ELF-1 (cell line): Measurements from ENCODE around the gene LTC4S.
A peak's percentile ranks its signal among the peaks of the same experiment; 100 is the strongest.
"Not testable (repeated sequence)": the region's sequence is repeated elsewhere in the genome, so short reads cannot be mapped to it uniquely, and the experiment has no call there.

Experiments
- DNase-seq: peaks from one replicate; pipeline ENCODE4 v3.0.0-alpha.2; 2016; ENCODE audit warnings: low read depth, low spot score

LTC4S gene

DNA sequence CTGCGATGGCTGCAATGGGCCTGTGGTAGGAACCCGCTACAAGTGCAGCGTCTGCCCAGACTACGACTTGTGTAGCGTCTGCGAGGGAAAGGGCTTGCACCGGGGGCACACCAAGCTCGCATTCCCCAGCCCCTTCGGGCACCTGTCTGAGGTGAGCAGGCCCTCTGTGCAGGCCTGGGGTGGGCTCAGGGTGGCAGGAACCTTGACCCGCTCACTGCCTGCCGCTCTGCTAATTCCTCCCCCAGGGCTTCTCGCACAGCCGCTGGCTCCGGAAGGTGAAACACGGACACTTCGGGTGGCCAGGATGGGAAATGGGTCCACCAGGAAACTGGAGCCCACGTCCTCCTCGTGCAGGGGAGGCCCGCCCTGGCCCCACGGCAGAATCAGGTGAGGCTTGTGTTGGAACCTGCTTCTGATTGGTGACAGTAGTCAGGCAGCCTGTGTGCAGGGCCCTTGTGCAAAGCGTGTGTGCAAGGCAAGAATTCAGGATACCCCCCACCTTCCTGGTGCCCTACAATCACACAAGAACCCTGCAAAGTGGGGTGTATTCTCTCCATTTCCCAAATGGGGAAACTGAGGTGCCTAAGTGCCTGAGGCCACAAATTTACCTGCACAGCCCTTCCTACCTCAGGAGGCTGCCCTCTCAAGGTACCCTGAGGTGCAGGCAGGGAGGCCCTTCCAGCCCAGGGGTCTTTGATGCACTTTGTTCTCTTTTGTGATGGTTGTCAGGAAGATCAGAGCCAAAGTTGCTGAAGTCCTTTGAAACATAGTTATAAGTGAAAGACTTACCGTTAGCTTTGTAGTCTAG, 30.4 kb downstream of the LTC4S start:
- DNase-seq: peak; percentile 3

DNA sequence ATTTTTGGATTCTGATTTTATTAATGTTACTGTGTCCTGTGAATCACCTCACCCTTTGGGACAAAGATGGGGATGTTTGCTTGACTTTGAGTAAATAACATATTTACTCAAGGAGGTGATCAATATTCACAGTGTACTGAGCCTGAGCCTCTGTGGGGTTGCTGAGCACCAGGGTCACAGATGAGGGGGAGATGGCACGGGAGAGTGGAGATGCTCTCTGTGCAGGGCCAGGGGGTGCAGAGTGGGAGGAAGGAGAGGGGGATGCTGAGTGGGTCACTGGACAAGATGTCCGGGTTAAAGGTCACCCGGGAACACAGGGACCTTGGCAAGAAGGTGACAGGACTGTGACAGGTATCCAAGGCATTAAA, 30.9 kb downstream of the LTC4S start:
- no peak for DNase-seq

DNA sequence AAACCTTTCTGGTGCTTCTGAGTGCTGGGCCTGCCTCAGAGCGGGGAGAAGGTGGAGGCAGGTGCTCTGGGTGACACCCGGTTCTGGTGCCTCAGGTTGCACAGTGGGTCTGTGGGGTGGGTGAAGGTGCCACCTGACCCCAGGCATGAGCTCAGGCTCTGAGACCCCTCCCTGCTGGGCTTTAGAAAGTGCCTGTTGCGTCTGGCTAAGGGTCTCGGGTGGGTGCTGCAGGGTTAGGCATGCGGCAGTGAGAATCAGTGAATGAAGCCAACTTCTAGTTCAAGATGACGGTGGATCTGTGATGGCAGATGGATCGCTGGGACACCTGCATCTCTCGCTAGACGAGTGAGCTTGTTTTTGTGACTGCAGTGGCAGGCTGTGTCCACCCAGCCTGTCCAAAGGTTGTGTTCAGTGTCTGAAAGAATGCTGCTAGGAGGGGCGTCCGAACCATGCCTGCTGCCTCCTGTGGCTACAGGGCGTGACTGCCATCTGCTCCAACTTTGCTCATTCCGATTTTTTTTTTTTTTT, 31.9 kb downstream of the LTC4S start:
- DNase-seq: no peak

DNA sequence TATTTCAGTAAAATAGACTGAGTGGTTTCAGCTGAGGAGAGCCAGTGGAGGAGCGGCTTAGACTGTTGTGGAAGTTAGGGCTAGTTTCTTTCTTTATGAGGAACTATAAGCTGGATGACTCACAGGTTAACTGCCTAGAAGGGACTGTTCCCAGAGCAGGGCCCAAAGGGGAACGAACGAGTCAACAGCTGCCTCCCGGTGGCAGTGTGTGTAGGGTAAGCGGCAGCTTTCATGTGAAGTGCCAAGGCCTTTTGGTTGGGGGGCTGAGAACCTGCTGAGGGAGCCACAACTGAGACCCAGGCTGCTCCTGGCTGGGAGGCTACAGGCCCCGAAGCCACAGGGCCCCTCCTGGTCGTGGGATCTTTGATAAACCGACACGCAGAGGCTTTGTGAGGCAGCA, 33.9 kb downstream of the LTC4S start:
- no peak for DNase-seq

DNA sequence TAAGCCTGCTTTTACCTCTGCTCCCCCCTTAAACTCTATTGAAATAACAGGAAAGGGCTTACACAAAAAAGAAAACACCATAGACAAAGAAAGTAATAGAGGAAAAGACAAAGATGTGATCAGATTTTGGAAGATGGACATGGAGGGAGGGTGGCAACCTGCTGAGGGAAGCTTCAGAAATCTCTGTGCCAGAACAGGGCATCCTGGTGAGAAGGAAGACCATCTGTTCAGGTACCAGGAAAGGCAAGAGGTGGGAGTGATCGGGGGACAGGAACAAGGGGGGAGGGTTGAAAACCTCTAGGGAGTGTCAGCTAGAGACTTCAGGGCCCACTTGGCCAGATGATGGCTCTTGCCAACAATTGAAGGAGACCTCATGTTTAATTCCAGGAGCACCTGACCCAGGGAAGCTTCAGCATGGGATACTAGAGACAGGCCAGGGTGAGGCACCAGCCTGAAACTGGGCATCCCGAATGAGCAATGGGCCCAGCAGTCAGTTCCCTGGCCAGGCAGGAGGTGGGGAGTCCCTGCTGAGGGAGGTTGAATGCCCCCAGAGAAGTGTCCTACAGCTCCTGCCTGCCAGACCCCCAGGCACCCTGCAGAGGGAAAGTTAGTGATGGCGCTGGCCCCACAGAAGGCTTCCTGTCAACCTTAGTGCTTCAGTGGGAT, 35.1 kb downstream of the LTC4S start:
- no peak for DNase-seq

DNA sequence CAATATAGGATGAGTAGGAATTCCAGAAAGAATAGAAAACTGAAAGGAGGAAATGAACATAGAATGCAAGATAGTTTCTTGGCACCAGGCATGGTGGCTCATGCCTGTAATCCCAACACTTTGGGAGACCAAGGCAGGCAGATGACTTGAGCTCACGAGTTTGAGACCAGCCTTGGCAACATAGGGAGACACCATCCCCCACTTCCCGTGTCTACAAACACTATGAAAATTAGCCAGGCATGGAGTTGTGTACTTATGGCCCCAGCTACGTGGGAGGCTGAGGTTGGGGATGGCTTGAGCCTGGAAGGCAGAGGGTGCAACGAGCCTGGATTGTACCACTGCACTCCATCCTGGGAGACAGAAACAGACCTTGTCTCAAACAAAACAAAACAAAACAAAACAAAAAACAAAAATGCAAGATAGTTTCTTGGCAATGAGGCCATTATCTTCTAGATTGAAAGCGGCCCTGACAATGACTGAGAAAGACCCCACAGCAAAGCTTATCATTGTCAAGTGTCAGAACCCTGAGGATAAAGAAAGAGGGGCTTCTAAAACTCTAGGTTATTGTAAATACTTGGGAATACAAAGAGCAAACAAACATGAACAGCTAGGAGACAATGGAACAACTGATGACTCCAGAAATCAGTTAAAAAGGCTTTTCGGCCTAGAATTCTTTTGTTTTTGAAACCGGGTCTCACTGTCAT, 36.1 kb downstream of the LTC4S start:
- DNase-seq: no peak

DNA sequence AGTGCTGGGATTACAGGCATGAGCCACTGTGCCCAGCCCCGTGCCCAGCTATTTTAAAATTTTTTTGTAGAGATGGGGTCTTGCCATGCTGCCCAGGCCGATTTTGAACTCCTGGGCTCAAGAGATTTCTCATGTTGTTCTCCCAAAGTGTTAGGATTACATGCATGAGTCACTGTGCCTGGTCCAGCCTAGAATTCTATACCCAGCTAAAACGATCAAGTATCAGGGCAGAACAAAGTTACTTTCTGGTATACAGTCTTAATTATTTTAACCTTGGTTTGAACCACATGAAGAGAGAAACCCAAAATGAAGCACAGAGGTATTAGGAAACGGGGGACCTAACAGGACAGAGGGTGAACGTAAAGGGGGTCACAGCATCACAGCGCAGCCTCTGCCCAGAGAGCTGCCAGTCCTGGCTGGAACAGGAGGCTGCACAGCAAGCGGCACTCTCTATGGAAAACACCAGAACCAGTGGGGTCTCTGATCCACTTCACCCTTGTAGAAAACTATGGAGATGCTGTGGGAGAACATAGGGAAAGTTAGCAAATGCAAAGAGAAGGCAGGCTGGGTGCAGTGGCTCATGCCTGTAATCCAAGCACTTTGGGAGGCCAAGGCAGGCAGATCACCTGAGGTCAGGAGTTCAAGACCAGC, 37.2 kb downstream of the LTC4S start:
- DNase-seq: no peak

DNA sequence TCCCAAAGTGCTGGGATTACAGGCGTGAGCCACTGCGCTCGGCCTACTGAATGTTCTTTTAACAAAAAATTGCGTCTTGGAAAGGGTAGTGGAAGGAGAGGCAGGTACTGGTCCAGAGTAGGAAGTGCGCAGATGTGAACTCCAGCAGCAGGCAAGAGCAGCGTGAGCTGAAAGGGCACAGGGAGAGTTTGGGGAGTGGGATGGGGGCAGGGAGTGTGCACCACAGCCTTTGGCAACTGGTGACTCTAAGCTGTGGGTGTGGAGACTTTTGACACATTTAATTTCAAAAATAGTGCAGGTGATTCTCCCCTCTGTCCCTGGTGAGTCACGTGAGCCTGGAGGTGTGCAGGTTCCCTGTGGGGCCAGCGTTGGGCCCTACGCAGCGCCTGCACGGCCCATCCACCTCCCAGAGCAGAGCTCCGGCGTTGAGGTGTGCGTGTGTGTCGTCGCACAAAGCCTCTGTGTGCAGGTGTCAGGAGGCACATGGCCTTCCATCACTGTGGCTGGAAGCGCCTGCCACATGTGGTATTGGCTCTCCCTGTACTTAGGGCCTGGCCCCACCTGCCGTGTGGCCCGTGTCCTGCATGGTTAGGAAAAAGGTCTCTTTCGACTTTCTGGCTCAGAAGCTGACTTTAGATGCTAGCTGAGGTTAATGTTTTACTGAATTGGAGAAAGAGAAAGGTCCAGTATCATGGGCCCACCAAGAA, 38.4 kb downstream of the LTC4S start:
- no peak for DNase-seq

DNA sequence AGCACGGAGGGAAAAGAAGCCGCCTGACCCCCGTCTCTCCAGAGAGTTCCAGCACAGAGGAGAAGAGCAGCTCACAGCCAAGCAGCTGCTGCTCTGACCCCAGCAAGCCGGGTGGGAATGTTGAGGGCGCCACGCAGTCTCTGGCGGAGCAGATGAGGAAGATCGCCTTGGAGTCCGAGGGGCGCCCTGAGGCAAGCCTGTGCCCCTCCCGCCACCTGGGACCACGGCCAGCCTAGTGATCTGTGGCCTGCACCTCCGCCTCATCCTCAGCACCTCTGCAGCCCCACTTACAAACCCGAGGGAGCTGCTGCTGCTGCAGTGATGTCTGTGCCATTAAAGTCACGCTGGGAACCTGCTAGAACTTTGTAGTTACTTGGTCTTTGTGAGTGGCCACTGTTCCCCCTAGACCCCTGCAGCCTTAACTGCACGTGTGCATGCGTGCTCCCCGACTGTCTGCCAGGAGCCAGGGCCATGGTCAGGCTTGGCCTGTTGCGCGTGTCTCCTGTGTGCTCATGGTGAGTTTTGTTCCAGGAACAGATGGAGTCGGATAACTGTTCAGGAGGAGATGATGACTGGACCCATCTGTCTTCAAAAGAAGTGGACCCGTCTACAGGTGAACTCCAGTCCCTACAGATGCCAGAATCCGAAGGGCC, 39.4 kb downstream of the LTC4S start:
- no peak for DNase-seq

DNA sequence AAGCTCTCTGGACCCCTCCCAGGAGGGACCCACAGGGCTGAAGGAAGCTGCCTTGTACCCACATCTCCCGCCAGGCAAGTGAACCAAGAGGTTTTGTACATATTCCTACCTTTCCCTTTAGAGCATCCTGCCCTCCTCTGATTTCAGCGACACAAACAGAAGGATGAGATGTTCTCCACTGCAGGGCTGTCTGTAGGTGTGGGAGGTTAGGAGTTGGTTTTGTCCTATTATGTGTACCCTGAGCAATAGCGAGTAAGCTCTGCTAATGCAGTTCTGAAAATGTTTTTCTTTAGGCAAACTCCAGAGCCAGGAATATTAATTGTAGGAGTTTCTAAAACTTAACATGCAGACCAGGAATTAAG, 39.9 kb downstream of the LTC4S start:
- no peak for DNase-seq

DNA sequence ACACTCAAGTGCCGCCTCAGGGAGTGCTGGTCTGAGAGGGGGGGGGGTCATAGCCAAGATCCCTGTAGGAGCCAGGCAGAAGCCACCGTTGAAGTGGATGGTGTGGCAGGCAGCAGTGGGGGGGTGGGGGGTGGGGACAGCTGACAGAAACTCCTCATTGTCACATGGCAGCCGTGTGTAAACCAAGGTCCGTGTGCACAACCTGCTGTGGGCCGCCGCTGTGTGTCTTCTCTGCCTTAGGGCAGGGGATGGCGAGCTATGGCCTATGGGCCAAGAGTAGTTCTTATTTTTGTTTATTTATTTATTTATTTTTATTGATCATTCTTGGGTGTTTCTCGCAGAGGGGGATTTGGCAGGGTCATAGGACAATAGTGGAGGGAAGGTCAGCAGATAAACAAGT, 40.3 kb downstream of the LTC4S start:
- DNase-seq: no peak

DNA sequence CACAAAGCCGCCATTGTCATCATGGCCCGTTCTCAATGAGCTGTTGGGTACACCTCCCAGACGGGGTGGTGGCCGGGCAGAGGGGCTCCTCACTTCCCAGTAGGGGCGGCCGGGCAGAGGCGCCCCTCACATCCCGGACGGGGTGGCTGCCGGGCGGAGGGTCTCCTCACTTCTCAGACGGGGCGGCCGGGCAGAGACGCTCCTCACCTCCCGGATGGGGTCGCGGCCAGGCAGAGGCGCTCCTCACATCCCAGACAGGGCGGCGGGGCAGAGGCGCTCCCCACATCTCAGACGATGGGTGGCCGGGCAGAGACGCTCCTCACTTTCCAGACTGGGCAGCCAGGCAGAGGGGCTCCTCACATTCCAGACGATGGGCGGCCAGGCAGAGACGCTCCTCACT, 41.1 kb downstream of the LTC4S start:
- not testable (repeated sequence) for DNase-seq

DNA sequence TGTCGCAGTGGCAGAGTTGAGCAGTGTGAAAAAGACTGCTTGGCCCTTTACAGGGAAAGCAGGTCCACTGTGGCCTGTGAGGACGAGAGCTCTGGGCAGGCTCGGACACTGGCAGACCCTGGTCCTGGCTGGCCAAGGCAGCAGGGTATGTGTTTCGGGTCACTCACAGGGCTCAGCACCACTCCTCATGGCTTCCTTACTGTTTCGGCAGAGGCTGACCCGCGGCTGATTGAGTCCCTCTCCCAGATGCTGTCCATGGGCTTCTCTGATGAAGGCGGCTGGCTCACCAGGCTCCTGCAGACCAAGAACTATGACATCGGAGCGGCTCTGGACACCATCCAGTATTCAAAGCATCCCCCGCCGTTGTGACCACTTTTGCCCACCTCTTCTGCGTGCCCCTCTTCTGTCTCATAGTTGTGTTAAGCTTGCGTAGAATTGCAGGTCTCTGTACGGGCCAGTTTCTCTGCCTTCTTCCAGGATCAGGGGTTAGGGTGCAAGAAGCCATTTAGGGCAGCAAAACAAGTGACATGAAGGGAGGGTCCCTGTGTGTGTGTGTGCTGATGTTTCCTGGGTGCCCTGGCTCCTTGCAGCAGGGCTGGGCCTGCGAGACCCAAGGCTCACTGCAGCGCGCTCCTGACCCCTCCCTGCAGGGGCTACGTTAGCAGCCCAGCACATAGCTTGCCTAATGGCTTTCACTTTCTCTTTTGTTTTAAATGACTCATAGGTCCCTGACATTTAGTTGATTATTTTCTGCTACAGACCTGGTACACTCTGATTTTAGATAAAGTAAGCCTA, 42.6 kb downstream of the LTC4S start:
- no peak for DNase-seq

DNA sequence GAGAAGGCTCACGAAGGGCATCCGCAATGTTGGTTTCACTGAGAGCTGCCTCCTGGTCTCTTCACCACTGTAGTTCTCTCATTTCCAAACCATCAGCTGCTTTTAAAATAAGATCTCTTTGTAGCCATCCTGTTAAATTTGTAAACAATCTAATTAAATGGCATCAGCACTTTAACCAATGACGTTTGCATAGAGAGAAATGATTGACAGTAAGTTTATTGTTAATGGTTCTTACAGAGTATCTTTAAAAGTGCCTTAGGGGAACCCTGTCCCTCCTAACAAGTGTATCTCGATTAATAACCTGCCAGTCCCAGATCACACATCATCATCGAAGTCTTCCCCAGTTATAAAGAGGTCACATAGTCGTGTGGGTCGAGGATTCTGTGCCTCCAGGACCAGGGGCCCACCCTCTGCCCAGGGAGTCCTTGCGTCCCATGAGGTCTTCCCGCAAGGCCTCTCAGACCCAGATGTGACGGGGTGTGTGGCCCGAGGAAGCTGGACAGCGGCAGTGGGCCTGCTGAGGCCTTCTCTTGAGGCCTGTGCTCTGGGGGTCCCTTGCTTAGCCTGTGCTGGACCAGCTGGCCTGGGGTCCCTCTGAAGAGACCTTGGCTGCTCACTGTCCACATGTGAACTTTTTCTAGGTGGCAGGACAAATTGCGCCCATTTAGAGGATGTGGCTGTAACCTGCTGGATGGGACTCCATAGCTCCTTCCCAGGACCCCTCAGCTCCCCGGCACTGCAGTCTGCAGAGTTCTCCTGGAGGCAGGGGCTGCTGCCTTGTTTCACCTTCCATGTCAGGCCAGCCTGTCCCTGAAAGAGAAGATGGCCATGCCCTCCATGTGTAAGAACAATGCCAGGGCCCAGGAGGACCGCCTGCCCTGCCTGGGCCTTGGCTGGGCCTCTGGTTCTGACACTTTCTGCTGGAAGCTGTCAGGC, 43.6 kb downstream of the LTC4S start:
- no peak for DNase-seq

DNA sequence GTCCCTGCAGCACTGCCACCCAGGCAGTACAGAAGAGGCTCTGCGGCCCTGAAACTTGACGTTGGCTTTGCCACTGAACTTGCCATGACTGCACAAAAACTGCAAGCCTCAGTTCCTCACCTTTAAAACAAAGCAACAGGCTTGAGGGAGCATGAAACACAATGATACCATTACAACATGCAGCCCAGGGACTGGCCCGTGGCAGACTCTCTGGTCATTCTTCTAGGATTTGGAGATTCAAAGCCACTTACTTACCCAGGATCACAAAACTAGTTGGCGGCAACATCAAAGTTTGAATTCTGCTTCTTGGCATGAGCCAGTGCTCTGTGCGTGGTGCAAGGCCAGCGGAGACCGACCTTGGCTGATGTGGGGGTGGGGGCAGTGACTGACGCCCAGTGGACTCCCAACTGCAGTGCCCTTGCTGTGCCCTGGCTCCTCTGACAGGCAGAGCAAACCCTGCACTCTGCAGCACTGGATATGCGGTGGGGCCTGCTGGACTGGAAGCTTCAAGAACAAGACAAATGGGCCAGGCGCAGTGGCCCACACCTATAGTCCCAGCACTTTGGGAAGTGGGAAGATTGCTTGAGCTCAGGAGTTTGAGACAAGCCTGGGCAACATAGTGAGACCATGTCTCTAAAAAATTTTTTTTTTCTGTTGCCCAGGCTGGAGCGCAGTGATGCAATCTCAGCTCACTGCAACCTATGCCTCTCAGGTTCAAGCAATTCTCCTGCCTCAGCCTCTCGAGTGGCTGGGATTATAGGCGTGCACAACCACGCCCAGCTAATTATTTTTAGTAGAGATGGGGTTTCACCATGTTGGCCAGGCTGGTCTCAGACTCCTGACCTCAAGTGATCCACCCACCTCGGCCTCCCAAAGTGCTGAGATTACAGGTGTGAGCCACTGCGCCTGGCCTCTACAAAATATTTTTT, 45.8 kb downstream of the LTC4S start:
- no peak for DNase-seq

DNA sequence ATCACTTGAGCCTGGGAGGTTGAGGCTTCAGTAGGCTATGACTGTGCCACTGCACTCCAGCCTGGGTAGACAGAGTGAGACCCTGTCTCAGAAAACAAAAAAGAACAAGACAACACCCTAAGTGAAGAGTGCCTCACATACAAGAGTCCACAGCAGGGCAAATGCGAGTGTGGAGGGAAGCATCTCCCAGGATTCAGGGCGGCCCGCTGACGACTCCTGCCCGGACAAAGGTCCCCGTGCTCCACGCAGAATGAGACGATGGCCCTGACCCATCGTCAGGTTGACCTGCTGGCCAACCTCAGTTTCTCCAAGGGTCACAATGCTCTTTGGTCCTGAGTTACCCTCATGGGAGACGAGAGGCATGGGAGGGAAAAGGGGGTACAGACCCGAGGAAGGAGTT, 46.5 kb downstream of the LTC4S start:
- no peak for DNase-seq

DNA sequence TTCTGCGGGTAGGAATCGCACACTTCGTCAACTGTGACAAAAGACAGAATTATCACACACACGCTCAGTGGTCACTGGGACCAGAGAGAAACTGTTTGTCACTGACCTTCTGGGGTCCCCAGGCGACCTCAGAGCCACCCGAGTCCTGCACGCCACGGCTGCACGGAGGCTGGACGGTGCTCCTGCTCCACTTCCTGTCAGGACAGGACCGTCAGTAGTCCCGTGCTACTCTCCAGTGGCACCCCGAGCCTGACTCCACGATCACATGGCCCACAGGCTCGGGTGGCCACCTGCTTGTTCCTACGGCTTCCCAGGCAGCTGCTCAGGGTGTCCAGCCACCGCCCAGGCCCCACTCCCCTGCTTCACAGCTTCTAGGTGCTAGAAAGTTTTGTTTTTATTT, 47.0 kb downstream of the LTC4S start:
- no peak for DNase-seq

DNA sequence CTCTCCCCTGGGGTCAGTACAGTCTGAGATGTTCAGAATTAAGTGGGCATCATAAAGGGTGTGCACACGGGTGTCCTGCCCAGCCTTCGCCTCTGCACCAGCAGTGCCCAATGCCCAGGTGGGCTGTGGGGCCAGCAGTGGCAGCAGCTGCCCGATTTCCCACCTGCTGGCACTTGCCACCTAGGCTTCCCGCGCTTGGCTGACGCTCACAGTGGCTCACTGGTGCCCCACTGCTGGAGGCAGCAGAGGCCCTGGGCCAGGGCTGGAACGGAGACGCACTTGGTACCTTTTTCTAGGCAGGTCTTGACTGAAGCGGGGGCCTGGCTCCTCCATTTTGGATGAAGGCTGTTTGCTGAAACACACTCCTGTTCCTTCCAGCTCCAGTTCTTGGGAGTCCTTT, 47.8 kb downstream of the LTC4S start:
- DNase-seq: no peak
